Activated naive CD8-positive, alpha-beta T cell treated with anti-CD3 and anti-CD28 coated beads, Interleukin-2, amount 50 U/mL, for 24 hours (primary cell): ENCODE results near the gene CPXM2.

ENCODE experiments used
- ATAC-seq: fragments of 150-1000 bp; cut with Tn5 transposase; one replicate; pipeline ENCODE4 v1.10.0; 2021
- DNase-seq: peaks from one replicate; pipeline ENCODE4 v3.0.0; 2021
- H3K27ac Mint-ChIP-seq: one replicate; pipeline ENCODE4 v1.8.0; 2021; ENCODE audit warnings: mild to moderate bottlenecking, mixed read lengths
- H3K27me3 Mint-ChIP-seq: one replicate; pipeline ENCODE4 v1.8.0; 2021; ENCODE audit warnings: mixed read lengths
- H3K36me3 Mint-ChIP-seq: one replicate; pipeline ENCODE4 v1.8.0; 2021; ENCODE audit warnings: low read depth, mixed read lengths
- H3K4me1 Mint-ChIP-seq: one replicate; pipeline ENCODE4 v1.8.0; 2021; ENCODE audit warnings: mixed read lengths
- H3K4me3 Mint-ChIP-seq: one replicate; pipeline ENCODE4 v1.8.0; 2021; ENCODE audit warnings: mild to moderate bottlenecking, moderate library complexity, mixed read lengths
- H3K9me3 Mint-ChIP-seq: one replicate; pipeline ENCODE4 v1.8.0; 2021; ENCODE audit warnings: mixed read lengths

The CPXM2 gene

DNA sequence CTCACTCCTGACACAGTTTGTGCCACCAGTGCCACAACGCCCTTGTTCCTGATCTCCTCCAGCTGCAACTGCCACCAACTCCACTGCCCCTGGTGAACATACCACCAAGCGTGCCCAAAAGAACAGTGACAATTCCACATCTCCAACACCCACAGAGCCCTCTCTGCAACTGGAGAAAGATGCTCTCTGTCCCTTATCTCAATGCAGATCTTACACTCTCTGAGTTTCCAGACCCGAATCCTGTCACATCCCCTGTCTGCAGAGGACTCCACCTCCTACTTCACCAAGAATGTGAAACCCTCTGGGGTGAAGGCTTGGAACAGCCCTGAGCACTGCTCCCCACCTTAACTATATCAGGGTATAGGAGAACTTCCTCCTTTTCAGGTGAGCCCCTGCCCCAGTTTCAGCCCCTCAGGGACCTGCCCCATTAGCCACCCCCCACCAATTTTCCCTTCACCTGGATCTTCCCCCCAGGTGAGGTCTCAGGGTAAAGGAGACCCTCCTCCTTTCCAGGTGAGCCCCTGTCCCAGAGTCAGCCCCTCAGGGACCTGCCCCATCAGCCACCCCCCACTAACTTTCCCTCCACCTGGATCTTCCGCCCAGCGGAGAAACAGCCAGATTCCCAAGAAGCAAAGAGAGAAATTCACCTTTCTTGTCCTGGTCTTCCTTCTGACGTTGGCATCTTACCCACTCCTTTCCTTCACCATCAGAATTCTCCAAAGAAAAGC is 55.0 kb downstream of the CPXM2 start:
- H3K27me3 Mint-ChIP-seq = peaks cover 5% of the 10 kb centered on the region
- H3K27ac Mint-ChIP-seq = no peak overlapping the region
- no peak for ATAC-seq
- H3K4me1 Mint-ChIP-seq = no peaks in the 10 kb centered on the region
- H3K4me3 Mint-ChIP-seq = no peak overlapping the region
- peaks cover 3% of the 10 kb centered on the region for H3K9me3 Mint-ChIP-seq
- H3K36me3 Mint-ChIP-seq = no peaks in the 10 kb centered on the region
- no peak for DNase-seq

DNA sequence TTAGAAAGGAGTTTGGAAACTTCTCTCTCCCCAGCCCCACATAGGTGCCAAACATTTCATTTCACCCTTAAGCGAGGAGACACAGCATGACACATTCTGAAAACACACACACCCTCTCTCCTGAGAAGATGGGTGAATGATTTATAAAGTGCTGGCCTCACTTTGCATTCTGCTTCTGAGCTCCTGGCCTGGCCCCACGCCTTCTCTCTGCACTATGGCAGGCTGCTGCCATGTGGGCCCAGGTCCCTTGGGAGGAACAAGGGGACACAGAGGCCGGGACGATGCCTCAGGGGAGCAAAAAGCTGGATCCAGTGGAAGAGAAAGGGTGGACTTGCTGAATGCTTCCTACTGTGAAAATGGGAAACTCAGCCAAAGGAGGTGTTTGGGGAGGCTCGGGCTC is 56.0 kb downstream of the CPXM2 start:
- DNase-seq = no peak
- no peaks in the 10 kb centered on the region for H3K36me3 Mint-ChIP-seq
- no peak overlapping the region for H3K27ac Mint-ChIP-seq
- H3K9me3 Mint-ChIP-seq = peaks cover 3% of the 10 kb centered on the region
- no peak overlapping the region for H3K4me3 Mint-ChIP-seq
- H3K27me3 Mint-ChIP-seq = peaks cover 5% of the 10 kb centered on the region
- ATAC-seq = no peak
- no peaks in the 10 kb centered on the region for H3K4me1 Mint-ChIP-seq

DNA sequence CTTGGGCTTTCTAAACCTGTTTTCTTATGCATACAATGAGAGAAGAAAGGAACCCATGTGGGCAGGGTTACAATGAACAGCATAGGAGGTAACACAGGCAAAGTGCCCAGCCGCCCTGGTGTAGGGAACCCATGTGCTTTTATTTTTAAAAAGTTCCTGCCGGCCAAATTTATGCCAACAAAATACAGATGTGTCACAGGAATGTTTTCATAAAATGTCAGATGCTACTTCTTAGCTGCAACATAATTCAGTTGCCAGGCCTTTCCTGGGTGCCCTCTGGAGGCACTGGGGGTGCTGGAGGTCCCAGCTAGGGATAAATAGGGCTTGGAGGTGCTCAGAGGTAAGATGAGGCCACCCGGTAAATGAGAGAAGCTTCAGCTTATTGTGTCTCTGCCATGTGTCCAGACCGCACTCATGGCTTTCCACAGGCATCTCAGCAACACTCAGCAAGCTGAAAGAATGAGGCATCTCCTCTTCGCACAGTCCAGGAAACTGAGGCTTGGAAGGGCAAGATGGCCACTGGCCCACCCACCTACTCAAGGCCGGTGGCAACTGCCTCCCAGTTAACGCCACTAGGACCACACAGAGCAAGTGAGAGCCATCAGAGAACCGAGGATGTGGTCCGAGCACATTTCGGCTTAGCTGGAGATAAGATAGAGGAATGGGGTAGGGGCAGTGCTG is 58.3 kb downstream of the CPXM2 start:
- Mint-ChIP-seq H3K27ac (no peak overlapping the region), H3K9me3 (peaks cover 12% of the 10 kb centered on the region), H3K36me3 (no peaks in the 10 kb centered on the region), H3K27me3 (peaks cover 8% of the 10 kb centered on the region), H3K4me1 (no peaks in the 10 kb centered on the region), H3K4me3 (no peak overlapping the region)
- ATAC-seq (no peak), DNase-seq (no peak)

DNA sequence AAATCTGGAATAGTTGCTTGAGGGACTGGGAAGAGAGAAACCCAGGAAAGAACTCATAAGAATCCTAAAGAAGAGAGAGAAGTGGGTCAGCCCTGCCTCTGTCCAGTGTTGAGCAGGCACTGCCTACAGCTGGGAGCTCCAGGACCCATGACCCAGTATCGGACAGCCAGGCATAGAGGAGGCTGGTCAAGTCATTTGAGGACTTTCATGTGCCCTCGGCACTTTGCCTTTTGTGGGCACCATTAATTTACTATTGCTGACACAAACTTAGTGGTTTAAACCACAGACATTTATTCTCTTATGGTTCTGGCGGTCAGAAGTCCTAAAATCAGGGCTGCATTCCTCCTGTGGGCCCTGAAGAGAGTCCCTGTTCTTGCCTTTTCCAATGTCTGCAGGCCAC is 60.3 kb downstream of the CPXM2 start:
- no peaks in the 10 kb centered on the region for H3K36me3 Mint-ChIP-seq
- peaks cover 10% of the 10 kb centered on the region for H3K9me3 Mint-ChIP-seq
- H3K27me3 Mint-ChIP-seq = peaks cover 7% of the 10 kb centered on the region
- DNase-seq = no peak
- H3K4me3 Mint-ChIP-seq = no peak overlapping the region
- H3K4me1 Mint-ChIP-seq = no peaks in the 10 kb centered on the region
- no peak for ATAC-seq
- H3K27ac Mint-ChIP-seq = no peak overlapping the region

DNA sequence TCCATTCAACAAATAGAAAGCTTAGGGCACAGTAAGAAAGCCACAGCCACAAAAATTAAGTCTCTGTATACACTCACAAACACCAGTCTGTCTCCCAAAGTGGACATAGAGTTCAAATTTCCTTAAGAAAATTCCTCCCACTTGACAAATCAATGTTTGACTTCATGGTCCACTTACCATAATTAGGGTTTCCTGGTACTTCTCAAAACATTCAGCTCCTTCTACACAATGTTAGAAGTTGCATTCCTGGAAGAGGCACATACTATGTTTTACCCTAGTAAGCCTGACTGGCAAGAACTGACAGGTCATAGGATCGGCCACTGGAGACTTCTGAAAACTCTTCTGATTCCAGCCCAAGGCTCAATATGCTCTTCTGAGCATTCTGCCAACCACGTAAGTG is 70.5 kb downstream of the CPXM2 start:
- DNase-seq (no peak), ATAC-seq (no peak)
- no peak overlapping the region for H3K27ac Mint-ChIP-seq
- H3K36me3 Mint-ChIP-seq = no peaks in the 10 kb centered on the region
- peaks cover 10% of the 10 kb centered on the region for H3K9me3 Mint-ChIP-seq
- H3K4me3 Mint-ChIP-seq = no peak overlapping the region
- peaks cover 3% of the 10 kb centered on the region for H3K27me3 Mint-ChIP-seq
- no peaks in the 10 kb centered on the region for H3K4me1 Mint-ChIP-seq

DNA sequence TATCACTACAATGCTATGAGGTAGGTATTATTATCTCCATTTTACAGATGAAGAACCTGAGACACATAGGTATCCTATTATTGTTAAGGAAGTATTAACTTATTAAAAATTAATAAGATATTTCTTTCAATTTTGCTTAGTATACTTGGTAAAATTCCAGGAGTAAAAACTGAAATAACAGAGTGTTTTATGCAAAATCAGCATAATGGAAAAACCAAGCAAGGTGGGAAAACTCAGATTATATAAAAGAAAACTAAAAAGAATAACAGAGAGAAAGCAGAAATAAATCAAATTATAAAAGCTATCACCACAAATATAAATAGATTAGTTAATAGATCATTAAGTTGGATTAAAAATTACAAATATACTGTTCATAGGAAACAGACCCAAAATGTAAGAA is 82.0 kb downstream of the CPXM2 start:
- H3K36me3 Mint-ChIP-seq = no peaks in the 10 kb centered on the region
- peaks cover 4% of the 10 kb centered on the region for H3K4me1 Mint-ChIP-seq
- no peak for ATAC-seq
- H3K4me3 Mint-ChIP-seq = no peak overlapping the region
- DNase-seq = no peak
- peaks cover 31% of the 10 kb centered on the region for H3K27me3 Mint-ChIP-seq
- no peak overlapping the region for H3K27ac Mint-ChIP-seq
- no peaks in the 10 kb centered on the region for H3K9me3 Mint-ChIP-seq

DNA sequence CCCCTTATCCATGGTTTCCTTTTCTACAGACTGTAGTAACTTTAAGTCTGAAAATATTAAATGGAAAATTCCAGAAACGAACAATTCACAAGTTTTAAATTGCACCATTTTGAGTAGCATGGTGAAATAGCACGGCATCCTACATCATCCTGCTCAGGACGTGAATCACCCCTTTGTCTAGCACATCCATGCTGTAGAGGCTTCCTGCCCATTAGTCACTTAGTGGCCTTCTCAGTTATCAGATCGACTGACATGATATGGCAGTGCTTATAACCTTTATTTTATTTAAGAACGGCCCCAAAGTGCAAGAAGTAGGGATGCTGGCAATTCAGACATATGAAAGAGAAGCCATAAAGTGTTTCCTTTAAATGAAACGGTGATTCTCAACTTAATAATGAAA is 82.7 kb downstream of the CPXM2 start:
- Mint-ChIP-seq H3K27me3 (peaks cover 34% of the 10 kb centered on the region), H3K9me3 (no peaks in the 10 kb centered on the region), H3K27ac (no peak overlapping the region), H3K36me3 (no peaks in the 10 kb centered on the region), H3K4me1 (peaks cover 4% of the 10 kb centered on the region), H3K4me3 (no peak overlapping the region)
- ATAC-seq = peak; percentile 68
- DNase-seq = no peak

DNA sequence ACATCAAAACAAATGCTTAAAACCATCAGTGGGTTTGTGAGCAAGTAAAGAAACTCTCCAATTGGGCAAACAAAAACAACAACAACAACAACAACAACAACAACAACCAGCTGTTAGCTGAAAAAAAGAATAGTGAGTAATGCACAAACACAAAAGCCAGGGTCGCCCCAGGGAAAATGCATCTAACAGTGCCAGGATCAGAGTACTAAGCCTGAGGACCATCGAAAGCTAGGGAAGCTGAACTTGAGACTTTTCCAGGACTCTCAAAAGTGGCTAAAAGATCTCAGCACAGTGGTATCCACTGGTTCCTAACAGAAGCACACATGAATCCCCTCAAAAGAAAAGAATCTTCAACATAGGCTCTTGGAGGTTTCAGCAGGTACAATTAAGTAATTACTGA is 83.3 kb downstream of the CPXM2 start:
- DNase-seq (no peak), ATAC-seq (no peak)
- Mint-ChIP-seq H3K27me3 (peaks cover 39% of the 10 kb centered on the region), H3K9me3 (no peaks in the 10 kb centered on the region), H3K4me3 (no peak overlapping the region), H3K27ac (no peak overlapping the region), H3K36me3 (no peaks in the 10 kb centered on the region), H3K4me1 (peaks cover 4% of the 10 kb centered on the region)

DNA sequence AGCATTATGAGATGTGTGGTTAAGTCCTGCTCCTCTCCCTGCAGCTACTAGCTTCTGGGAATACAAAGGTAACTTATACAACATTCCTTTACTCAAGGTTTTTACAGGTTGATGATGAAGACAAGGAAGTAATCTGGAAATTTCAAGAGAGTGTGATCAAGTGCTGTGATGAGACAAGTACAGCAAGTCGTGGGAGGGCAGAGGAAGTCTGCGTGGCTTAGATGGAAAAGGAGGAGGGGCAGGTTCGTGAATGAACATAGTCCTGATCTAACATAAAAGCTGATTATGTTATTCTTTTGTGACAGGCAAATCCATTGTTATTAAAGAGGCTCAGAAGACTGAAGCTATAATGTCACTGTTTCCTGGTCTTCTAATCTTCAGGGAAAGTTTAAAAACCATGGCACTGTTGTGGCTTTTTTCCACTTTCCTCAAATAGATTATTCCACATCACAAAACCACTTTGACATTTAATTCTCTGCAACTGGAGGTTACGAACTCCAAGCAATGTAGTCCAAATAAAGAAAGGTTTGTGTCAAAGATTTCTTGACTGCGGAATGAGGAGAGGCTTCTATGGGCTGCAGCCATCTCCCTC is 84.1 kb downstream of the CPXM2 start:
- DNase-seq = no peak
- no peak overlapping the region for H3K4me3 Mint-ChIP-seq
- no peak overlapping the region for H3K27ac Mint-ChIP-seq
- no peaks in the 10 kb centered on the region for H3K9me3 Mint-ChIP-seq
- H3K4me1 Mint-ChIP-seq = peaks cover 4% of the 10 kb centered on the region
- ATAC-seq = no peak
- peaks cover 39% of the 10 kb centered on the region for H3K27me3 Mint-ChIP-seq
- H3K36me3 Mint-ChIP-seq = no peaks in the 10 kb centered on the region

DNA sequence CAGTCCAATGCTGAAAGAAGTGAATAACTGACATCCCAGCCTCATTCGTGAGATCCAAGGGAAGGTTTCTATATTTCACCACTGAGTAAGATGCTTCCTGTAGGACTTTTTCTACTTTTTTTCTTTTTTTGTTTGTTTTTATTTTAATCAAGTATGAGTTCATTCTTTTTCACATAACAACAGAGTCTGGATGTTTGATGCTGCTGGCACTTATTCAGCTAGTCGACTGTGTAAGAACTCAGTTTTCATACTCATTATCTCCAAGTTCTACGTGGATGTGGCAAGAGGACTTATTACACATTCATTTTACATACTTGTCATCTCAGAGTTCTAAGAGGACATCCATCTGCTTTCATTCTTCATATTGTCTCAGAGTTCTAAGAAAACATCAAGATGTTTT is 86.9 kb downstream of the CPXM2 start:
- Mint-ChIP-seq H3K4me3 (no peak overlapping the region), H3K36me3 (no peaks in the 10 kb centered on the region), H3K27ac (no peak overlapping the region), H3K4me1 (peaks cover 4% of the 10 kb centered on the region), H3K27me3 (peaks cover 48% of the 10 kb centered on the region), H3K9me3 (no peaks in the 10 kb centered on the region)
- DNase-seq (no peak), ATAC-seq (no peak)

DNA sequence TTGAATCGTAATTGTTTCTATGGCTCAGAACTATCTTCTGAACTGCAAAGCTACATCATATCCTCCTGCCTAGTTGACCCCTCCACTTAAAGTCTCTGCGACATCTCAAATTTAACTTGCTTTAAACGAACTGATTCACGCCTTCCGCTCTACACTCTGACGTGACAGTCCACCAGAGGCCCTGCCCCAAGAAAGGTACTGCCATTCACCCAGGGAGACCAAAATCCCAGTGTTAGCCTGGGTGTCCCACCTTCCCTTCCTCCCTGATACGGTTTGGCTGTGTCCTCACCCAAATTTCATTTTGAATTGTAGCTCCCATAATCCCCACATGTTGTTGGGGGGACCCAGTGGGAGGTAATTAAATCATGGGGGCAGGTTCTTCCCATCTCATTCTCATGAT is 90.8 kb downstream of the CPXM2 start:
- Mint-ChIP-seq H3K27ac (no peak overlapping the region), H3K27me3 (peaks cover 27% of the 10 kb centered on the region), H3K9me3 (no peaks in the 10 kb centered on the region), H3K36me3 (no peaks in the 10 kb centered on the region), H3K4me1 (no peaks in the 10 kb centered on the region), H3K4me3 (no peak overlapping the region)
- DNase-seq = no peak
- ATAC-seq = no peak

DNA sequence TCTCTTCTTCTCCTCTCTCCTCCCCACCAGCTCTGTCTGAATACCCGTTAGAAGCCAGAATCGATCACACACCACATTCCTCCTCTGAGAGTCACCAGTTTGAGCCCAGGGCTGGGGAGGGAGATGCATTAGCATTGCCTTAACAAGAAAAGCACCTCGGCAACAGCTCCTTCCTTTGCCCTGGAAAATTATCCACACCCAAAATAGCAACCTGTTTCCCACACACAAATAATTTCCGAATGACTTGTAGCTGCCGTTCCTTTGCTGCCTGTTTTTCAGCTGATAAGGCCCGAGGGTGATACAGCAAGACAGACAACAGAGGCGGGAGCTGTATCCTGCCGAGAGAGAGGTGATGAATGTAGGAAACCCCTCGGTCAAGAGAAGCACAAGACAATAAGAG is 91.3 kb downstream of the CPXM2 start:
- ATAC-seq = no peak
- Mint-ChIP-seq H3K36me3 (no peaks in the 10 kb centered on the region), H3K27me3 (peaks cover 25% of the 10 kb centered on the region), H3K9me3 (no peaks in the 10 kb centered on the region), H3K27ac (no peak overlapping the region), H3K4me3 (no peak overlapping the region), H3K4me1 (no peaks in the 10 kb centered on the region)
- no peak for DNase-seq

DNA sequence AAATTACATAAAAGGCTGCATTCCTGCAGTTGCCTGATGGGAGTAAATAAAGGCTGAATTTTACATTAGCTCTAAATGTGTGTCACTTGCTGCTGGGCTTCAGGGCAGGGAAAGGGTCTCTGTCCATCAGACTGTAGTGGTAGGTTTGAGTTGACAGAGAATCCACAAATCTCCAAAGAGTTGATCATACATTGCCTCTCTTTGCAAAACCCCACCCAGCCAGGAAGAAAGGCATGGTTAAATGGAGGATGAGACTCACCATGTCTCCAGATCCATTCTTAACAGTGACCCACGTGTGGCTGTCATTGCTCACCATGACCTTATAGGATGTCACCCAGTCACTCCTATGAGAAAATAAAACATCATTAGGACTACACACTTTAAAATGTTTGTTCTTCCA is 92.8 kb downstream of the CPXM2 start:
- peaks cover 17% of the 10 kb centered on the region for H3K27me3 Mint-ChIP-seq

DNA sequence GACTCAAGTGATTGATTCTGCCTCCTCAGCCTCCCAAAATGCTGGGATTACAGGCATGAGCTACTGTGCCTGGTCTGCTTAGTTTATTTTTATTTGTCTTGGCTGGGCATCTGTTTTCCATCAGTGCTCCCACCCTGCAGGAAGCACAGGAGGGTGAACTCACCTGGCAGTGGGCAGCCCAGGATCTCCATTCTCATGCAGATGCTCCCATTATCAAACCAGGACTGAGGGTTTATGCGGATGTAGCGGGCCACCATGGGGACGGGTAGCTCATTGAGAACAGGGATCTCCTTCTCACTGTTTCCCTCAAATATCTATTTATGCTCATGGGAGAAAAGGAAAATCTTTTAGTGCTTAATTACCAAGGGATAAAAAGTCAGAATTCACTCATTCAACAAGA is 93.8 kb downstream of the CPXM2 start:
- Mint-ChIP-seq H3K4me1 (no peaks in the 10 kb centered on the region), H3K27ac (no peak overlapping the region), H3K36me3 (no peaks in the 10 kb centered on the region), H3K9me3 (no peaks in the 10 kb centered on the region), H3K27me3 (peaks cover 13% of the 10 kb centered on the region), H3K4me3 (no peak overlapping the region)
- DNase-seq (no peak), ATAC-seq (no peak)

More for the DNA sequence above, 92.8 kb downstream of the CPXM2 start:
- ATAC-seq = no peak
- H3K4me1 Mint-ChIP-seq = no peaks in the 10 kb centered on the region
- no peak for DNase-seq
- no peak overlapping the region for H3K4me3 Mint-ChIP-seq
- H3K27ac Mint-ChIP-seq = no peak overlapping the region
- H3K36me3 Mint-ChIP-seq = no peaks in the 10 kb centered on the region
- H3K9me3 Mint-ChIP-seq = no peaks in the 10 kb centered on the region

DNA sequence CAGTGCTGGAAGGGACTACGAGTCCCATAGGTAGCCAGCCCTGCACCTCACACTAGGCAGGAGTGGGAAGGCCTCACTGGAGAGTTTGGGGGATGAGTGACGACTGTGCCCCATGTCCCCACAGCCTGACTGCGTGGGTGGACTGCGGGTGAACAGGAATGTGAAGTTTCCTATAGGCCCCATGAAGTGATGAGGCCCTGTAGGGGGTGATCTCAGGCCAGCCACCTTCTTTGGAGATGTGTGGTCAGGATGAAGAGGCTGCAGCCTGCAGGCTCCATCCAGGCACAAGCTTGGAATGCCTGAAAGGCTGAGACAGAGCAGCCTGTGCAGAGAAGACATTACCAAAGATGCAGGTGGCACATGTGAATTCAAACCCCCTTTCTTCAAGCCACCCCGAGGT is 94.9 kb downstream of the CPXM2 start:
- Mint-ChIP-seq H3K27ac (no peak overlapping the region), H3K4me3 (no peak overlapping the region), H3K27me3 (peaks cover 13% of the 10 kb centered on the region), H3K36me3 (no peaks in the 10 kb centered on the region), H3K9me3 (no peaks in the 10 kb centered on the region), H3K4me1 (no peaks in the 10 kb centered on the region)
- no peak for ATAC-seq
- DNase-seq = no peak
